NCI-H1694 (cell line): ENCODE results near the gene SNRPA1.

ENCODE experiments used
- DNase-seq: peaks from one replicate; lab custom pipeline; 2025; lab: John Stamatoyannopoulos, UW

The SNRPA1 gene

DNA sequence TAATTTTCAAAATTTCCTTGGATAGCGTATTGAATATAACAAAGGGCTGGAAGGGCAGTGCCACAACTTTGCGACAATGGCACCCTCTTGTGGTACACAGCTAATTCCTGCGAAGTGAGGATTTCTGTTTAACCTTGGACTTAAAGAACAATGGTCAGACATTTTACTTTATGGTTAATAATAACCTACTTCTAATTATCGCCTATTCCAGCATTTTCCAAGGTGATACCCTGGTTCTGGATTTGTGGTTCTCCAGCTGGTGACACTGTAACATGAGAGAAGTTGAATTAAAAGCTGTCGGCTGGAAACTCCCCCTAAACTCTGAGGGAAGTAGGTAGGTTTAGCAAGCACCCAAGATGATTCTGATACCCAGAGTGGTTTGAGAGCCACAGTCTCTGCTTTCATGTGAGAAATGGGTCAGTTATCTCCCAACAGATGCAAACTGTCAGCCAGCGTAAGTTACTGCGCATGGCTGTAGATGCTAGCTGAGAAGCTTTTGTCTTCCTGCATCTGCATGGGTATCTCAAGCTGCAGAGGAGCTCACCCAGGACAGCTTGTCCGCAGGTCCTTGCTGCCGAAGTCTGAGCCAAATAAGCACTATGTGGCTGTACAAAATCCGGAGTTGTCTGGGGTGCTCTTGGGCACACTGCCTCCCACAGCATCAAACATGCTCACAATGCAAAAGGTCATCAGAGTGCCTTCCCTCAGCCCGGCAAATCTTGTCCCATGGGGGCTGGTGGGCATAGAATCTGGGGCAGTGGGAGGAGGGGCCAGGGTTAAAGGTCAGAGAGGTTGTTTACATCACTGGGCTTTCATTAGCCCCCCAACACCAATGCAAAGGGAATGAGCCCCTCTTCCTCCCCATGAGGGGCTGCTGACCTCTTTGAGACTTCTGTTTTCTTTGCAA is 36.6 kb downstream of the SNRPA1 start:
- DNase-seq: peak; percentile 34

DNA sequence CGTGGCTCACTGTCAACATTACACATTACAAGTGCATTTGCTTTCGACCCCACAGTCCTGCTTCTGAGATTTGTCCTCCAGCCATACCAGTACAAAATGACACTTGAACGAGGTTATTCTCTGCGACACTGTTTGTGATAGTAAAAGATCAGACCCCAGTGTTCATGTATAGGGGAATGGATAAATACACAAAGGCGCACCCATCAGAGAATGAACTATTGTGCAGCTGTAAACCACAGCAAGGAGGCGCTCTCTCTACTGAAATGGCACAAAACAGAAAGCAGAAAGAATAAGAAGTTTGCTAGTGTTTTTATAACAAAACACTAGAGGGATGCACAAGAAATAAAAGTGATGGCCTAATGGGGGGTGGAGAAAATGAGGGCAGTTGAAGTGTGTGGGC is 38.3 kb downstream of the SNRPA1 start:
- no peak for DNase-seq

DNA sequence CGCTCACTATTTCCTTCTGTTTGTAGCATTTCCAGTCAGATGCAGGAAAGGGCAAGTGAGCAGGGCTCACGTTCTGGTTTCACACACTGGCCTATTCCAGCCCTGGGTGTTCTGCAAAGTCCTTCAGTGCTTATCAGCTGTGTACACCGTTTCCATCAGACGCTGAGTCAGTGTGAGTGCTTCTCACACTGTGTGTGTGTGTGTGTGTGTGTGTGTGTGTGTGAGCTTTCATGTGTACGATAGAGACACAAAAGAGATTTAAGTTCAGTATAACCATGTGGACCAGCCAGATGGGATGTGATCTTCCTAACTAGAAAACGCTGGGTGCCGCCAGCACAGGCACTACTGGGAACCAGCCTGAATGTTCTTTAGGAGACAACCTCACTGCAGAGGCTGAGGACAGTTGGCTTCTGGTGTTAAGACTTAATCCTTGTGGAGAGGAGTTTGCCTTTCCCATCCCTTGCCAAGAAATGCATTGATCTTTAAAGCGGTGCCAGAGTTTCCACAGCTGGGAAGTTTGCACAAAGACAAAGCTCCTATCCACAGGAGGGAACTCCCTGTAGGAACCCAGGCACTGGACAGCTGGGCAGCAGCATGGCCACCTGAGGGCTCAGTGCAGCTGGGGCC is 39.3 kb downstream of the SNRPA1 start:
- DNase-seq: no peak

DNA sequence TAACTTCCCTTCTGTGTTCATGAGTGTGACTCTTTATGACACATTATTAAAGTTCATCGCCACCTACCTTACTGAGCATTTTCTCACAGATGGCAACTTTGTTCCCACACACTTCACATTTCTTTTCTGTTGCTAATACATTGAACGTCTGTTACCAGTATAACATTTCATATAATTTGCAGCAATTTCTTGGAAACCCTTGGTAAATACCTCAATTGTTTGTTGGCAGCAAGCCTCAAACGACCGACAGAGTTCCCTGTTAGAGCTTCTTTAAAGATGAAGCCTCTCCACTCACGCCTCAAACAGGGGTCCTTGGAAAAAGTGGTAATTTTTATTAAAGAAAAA is 40.0 kb downstream of the SNRPA1 start:
- DNase-seq: no peak

DNA sequence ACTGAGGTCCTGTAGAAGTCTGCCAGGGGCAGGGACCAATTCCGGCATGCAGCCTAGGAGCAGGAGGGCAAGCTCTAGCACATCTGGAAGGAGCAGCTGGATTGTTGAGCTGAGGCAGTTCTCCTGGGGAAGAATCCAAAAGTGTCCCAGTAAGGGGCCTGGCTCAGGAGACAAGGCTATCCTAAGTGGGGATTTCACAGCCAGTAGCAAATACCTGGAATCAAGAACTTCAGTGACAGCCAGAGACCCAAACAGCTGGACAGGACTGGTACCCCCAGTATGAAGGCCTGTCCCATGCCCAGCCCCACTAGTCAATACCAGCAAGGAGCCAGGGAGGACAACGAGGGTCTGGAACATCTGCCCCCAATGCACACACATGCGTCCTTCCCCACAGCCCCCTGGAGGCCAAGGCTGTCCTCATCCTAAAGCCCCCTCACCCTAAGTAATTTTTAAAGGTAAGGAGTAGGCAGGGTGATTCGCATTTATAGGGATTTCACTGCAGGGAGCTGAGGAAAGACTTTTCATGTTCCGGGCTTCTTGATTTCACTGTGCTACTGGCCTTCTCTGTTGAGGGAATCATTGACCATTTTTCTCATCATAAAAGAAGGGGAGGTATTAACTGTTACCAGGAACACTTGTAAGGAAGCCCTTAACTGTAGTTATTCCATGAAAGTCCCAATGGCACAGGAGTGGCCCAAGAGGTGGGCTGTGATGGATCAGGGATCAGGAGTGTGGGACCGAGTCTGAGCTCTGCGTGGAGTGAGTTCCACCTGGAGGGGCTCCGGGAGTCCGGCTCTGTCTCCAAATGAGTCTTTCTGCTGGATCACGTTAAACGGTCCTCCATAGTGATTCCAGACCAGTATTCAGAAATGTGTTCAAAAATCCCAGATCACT is 40.6 kb downstream of the SNRPA1 start:
- DNase-seq: no peak

DNA sequence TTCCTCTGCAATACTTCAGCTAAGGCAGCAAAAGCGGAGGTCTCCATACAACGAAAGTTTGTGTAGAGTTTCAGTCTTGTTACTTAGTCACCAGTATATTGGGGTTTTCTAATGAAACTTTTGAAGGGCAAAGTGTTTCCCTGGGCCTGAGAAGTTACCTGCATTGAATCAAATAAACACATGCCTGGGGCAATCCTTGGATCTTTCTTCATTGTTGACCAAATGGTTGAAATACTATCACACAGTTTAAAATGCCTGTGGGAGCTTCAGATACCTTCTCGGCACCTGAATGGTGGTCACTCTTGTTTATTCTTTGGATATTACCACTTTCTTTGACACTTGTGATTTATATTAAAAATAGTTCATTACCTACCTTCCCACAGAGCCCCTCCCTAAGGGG is 42.2 kb downstream of the SNRPA1 start:
- no peak for DNase-seq

DNA sequence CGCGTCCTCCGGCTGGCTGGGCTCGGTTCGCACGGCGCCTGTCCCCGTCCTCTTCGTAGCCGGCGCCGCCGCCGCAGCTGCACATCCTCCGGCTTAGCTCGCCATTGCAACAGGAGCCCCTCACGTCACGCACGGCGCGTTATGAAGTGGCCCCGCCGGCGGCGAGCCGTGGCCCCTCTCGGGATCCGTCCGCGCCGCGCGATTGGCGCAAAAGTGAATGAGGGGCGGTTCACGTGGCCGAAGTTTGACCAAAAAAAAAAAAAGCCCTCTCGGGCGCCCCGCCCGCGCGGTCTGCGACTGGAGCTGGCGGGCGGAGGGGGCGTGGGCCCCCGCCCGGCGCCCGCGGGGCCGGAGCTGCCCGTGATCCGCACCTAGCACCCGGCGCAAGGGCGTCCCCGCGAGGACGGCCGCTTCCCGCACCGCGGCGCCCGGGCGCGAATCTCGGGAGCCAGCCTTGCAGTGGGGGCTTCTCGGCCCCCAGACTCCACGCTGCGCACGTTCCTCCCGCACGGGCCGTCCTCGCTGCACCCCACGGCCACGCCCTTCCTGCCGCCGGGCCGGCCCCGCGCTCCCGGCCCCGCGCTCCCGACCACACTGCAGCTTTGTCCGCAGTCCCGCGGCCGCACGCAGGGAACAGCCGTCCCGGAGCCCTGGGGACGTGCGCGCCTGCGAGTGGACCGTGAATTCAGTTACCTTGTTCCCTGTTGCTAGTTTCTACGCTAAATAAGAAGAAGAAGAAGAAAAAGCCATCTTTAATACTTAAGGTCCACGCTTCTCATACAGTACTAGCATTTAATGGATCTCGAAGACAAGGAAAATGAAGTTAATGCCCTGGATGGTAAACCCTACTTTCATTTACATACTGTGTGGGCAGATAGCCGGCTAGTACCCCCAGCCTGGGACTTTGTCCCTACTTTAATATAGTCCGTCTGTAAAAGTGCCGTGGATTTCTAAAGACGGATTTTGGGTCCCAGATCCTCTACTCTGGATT is 42.9 kb downstream of the SNRPA1 start, which contains the start of gene CHSY1:
CHSY1 (minus strand) TSS at position 219 of the 991 bp plus-strand sequence. CDS start 592 bp downstream, outside the sequence.
- no peak for DNase-seq

DNA sequence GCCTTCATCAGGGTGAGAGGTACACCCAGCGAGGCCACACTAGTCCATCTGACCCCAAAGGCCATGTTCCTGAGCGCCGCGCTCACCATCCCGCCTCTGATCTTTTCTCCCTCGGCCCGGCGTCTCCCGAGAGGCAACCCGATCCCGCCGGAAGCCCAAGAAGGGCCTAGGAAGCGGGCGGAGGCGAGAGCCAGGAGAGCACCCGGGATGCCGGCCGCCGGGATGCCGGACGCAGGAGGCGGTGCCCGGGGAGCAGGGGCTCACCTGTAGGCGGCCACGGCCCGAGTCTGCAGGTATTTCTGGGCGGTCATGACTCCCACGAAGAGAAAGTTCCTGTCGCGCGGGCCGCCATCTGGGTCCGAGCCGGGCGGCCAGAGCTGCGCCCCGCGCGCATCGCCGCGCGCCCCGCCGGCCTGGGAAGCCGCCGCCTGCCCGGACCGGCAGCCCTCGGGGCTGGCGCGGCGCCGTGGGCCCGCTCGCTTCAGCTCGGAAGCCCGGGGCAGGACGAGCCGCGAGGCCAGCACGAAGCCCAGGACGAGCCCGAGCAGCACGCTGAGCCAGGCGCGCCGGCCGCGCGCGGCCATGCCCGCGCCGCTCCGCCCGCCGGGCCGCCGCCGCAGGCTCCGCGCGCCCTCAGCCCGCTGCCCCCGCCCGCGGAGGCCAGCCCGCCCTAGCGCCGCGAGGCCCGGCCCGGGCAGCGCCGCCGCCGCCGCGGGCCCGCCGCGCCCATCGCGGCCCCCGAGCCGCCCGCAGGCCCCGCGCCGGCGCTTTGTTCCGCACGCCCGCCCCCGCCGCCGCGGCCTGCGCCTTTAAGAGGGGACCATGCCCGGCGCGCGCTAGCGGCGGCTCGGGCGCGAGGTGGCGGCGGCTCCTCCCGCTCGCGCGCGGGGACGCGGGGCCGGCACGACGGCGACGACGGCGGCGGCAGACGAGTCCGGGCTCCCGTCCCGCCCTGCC is 43.9 kb downstream of the SNRPA1 start:
- no peak for DNase-seq

DNA sequence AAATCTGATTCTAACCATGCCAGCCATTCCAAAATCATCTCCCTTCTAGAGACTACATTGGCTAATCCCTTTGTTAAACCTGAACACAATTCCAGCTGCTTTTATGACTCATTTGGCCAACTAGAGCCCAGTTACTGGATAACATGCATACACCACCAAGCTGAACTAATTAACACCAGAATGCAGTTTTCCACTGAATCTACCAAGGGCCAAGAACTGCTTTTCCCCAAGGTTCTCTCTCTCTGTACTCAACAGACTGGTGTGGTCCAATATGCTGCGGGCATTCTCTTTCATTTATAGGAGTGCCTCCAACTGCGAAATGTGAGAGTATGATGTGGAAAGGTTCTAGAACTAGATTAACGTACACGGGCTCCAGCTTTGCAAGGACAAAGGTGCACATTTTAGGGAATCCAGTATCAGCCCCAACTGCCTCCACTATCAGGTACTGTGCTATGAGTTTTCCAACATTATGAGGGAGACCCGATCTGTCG is 44.7 kb downstream of the SNRPA1 start:
- DNase-seq: peak; percentile 26

DNA sequence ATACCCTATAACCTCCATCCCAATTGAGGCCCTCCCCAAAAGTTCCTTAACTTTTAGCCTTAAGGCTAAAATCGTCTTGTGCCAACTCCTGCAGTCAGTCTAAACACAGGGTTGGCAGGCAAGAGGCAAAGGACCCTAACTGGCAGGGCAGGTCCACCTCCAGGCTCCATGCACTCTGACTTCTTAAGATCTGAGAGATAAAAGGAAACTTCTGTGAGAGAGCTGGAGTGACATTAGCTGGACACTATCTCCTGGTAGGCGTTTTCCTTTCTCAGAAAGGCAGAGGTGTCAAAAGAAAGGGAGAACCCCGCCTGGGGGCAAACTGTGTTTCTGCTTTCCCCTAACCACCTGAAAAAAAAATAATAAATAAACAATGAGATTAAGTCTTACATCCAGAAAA is 46.8 kb downstream of the SNRPA1 start:
- DNase-seq: no peak

DNA sequence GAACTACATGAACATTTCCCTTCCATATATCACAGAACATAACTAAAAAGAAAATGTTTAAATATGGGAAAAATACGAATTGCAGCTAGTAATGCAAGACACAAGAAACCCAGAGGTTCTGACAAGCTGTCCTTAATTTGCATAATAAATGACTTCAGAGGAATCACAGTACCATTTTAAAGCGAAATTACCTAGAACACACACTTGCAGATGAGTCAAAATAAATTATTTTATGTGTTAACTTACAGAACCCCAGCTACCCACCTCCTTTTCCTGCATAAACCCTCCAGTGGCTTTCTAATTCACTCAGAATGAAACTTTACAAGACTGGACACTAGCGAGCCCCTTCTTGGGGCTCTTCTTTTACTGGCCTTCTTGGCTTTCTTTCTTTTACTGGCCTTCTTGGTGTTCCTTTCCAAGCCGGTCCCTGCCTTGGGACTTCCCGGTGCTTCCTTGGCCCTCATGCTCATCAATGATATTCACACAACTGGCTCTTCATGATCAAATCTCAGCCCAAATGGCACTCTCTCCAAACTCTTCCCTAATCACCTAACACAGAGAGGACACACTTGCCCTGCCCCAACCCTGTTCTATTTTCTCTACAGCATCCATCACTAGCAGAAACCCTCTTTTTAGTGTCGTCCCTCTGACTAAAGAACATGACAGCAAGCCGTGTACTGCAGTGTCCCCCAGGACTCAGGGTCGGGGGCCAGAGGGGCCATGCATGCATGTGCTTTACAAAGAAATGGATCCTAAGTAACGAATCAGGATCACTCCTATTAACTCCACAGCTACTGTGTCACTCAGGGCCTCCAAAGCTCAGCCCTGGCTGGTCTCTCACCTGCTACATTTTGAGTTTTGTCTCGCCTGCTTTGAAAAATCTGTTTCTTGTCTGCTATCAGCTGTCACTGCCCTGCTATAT is 48.0 kb downstream of the SNRPA1 start:
- DNase-seq: no peak

DNA sequence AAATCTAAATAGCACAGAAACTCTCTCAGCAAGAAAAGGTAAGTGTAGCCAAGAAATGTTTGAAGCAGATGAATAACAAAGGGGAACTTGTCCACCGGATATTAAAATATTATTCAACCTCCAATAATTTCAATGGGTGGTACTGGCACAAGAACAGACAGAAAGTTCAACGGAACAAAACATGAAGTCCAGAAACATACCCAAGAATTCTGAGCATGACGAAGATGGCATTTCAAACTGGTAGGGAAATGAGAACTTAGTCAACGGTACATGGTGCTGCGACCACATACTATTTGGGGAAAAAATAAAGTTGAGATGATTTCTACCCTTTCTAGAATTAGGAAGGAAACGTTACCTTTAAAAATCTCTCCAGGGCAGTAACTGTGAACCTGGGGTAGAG is 48.7 kb downstream of the SNRPA1 start:
- DNase-seq: no peak

DNA sequence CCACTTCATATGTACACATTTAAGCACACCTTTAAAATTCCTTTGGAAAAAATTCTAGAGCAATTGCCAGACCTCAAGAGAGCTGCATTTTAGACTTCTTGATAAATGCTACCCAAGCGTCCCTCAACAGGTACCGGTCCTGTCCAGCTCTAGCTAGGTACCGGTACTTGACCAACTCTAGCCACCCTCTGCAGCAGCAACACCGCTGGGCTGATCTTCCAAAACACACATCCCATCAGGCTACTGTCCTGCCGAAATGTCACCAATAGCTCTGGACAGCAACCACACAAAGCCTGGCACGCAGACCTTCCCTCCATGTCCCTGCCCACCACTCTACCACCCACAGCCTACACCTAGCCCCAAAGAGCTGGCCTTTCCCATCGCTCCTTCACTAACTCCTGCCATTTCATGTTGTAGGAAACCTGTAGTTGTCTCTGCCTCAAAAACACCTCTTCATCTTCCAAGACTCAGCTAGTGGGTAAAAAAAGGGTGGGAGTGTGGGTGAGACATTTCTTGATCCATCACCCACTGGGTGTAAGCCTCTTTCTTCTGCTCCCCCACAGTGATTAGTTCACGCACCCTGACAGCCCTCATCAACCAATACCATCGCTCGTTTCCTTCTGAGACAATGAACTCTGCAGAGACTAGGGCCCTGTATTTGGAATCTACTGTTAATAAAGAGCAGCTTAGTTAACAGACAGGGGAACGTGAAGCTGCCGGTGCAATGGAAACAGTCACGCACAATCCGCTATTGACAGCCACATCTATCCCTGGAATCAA is 50.0 kb downstream of the SNRPA1 start:
- no peak for DNase-seq

DNA sequence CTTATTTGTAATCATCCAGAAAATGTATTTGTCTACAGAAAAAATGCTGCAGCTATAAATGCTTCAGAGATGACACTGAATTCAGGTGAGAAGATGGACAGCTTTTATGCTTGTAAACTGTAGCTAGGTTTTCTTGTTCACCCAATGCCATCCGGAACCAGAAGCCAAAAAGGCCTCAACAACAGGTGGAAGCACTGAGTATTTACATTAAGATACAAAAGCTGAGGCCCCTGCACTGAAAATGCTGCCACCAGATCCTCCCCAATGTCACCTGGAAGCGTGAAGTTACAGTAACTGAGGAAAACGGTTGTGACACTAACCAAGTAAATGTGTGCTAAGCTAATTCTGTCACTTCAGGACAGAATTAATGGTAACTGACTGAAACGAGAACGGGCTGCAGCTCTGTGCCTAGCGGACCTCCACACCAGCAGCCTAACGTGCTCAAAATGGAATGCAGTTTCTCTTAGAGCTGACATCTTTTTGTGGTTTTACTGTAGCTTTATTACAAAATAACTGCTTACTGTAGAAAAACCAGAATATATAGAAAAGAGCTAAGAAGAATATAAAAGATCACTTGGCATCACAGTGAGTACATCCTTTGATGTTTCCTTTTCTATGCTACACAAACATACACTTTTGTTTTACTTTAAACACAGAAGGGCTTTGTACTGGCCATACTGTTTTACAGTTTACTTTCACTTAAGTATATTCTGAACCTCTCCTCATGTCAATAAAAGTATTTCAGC is 50.8 kb downstream of the SNRPA1 start:
- no peak for DNase-seq

DNA sequence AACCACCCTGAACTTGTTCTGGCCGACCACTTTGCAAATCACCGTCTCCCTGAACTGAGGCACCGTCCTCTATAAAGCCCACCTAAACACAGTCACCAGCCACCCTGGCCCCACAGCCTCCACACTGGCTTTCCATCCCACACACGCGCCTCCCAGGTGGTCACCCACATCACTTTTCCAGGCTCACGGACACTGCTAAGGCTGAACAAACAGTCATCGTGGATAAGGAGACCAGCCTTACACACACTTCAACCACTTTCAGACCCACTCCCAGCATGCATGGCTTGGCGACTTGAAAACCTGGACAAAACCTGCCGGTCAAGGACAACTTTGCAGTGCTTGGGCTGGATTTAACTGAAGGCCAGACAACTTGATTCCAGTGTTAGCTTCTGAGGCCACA is 51.6 kb downstream of the SNRPA1 start:
- no peak for DNase-seq

DNA sequence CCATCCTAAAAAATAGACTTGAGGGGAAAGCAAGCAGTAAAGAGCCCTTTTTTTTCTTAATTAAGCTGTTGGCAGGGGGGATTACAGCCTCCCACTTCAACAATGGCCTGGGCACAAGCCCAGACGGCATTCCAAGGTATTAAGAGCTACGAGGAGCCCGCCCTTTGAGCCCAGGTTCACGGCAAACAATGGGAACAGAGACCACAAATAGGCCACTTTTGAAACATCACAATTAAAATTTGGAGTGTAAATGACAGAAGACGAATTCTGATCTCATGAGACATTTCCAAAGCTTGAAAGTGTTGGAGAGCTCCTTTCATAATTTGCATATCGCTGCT is 52.1 kb downstream of the SNRPA1 start:
- DNase-seq: no peak
